Measurements from ENCODE around the gene ASIC2.
"Not testable (repeated sequence)": the region's sequence is repeated elsewhere in the genome, so short reads cannot be mapped to it uniquely, and the experiment has no call there.

ASIC2 gene

GRCh38 chr17:32980230-32980629, 312.9 kb downstream of the ASIC2 start:
- DNase-seq (ENCODE audit: low read depth): no peak

GRCh38 chr17:32976605-32977004, 316.5 kb downstream of the ASIC2 start:
- DNase-seq (ENCODE audit: low read depth): no peak

GRCh38 chr17:32976131-32976530, 317.0 kb downstream of the ASIC2 start:
- no peak for DNase-seq (ENCODE audit: low read depth)

- no peak for DNase-seq (ENCODE audit: low read depth)
Observed at GRCh38 chr17:32971171-32971570, 321.9 kb downstream of the ASIC2 start.

- no peak for DNase-seq (ENCODE audit: low read depth)
Observed at GRCh38 chr17:32970281-32970680, 322.8 kb downstream of the ASIC2 start.

- DNase-seq (ENCODE audit: low read depth): not testable (repeated sequence)
Observed at GRCh38 chr17:32969231-32969630, 323.9 kb downstream of the ASIC2 start.

GRCh38 chr17:32964541-32964940, 328.6 kb downstream of the ASIC2 start:
- DNase-seq (ENCODE audit: low read depth): no peak
